ENCODE measurements around the gene KRTAP10-11. TPM values are rescaled to one million over a fixed set of nuclear protein-coding genes. Genes with fewer than 3 reads are reported as not detected.

Gene KRTAP10-11
- polyA plus RNA-seq, 3 donors: not detected

DNA sequence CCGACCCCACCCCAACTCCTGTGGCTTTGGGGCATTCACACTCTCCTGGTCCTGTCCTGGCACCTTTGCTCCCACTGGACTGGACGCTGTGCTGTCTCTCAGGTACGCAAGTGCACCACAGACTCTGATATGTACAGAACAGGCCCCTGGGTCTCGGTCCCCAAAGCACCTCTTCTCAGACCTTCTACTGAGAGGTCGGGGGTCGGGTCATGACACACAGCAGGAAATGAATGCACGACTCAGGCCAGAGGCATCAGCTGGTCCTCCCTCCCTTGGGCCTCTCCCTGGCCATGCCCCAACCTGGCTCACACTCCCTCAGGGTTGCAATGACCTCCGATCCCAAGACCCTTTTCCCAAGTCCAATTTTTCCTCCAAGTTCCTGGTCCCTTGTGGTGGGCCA lies 49.0 kb downstream of the KRTAP10-11 start:
- no peak for DNase-seq

DNA sequence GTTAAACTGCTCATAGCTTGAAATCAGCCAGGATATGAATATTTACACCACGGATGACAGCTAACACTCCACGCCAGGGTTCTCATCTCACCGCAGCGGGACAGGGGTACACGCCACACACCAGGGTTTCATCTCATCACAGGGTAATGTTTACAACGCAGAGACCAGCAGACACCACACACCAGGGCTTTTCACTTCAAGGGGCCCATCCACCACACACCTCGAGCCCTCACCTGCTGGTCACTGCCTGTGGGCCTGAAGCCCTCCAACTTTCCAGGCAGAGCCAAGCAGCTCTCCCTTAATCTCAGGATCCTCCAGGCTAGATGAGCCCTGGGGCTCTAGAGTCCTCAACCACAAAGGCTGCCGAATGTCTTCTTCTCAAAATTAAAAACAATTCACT lies 49.4 kb downstream of the KRTAP10-11 start:
- DNase-seq: no peak

- DNase-seq: no peak
These were observed 50.4 kb downstream of the KRTAP10-11 start for GRCh38 chr21:44696572-44696971.

Other genes with a start within 250 kb of the KRTAP10-11 start
- gene LRRC3, start 190.9 kb upstream of the KRTAP10-11 start, polyA plus RNA-seq (ENCODE audit: insufficient read length in 3 of 3): 1 to 10 TPM; 4.6 to 5.6 (median 5.2) TPM
- gene KRTAP10-1, start 106.2 kb upstream of the KRTAP10-11 start, polyA plus RNA-seq (ENCODE audit: insufficient read length in 3 of 3): not detected
- gene KRTAP10-2, start 94.9 kb upstream of the KRTAP10-11 start, polyA plus RNA-seq (ENCODE audit: insufficient read length in 3 of 3): not detected
- gene KRTAP10-3, start 87.6 kb upstream of the KRTAP10-11 start, polyA plus RNA-seq (ENCODE audit: insufficient read length in 3 of 3): not detected
- gene KRTAP10-4, start 72.7 kb upstream of the KRTAP10-11 start, polyA plus RNA-seq (ENCODE audit: insufficient read length in 3 of 3): not detected
- gene KRTAP10-5, start 65.8 kb upstream of the KRTAP10-11 start, polyA plus RNA-seq (ENCODE audit: insufficient read length in 3 of 3): not detected
- not detected for gene KRTAP10-6, start 53.9 kb upstream of the KRTAP10-11 start, polyA plus RNA-seq (ENCODE audit: insufficient read length in 3 of 3)
- gene KRTAP10-7, start 45.8 kb upstream of the KRTAP10-11 start, polyA plus RNA-seq (ENCODE audit: insufficient read length in 3 of 3): not detected
- not detected for gene KRTAP10-8, start 34.3 kb upstream of the KRTAP10-11 start, polyA plus RNA-seq (ENCODE audit: insufficient read length in 3 of 3)
- not detected for gene KRTAP10-9, start 19.3 kb upstream of the KRTAP10-11 start, polyA plus RNA-seq (ENCODE audit: insufficient read length in 3 of 3)
- gene KRTAP10-10, start 9.1 kb upstream of the KRTAP10-11 start, polyA plus RNA-seq (ENCODE audit: insufficient read length in 3 of 3): not detected
- gene KRTAP12-4, start 8.2 kb downstream of the KRTAP10-11 start, polyA plus RNA-seq (ENCODE audit: insufficient read length in 3 of 3): not detected
- gene KRTAP12-3, start 11.5 kb downstream of the KRTAP10-11 start, polyA plus RNA-seq (ENCODE audit: insufficient read length in 3 of 3): not detected
- not detected for gene KRTAP12-2, start 20.5 kb downstream of the KRTAP10-11 start, polyA plus RNA-seq (ENCODE audit: insufficient read length in 3 of 3)
- gene KRTAP12-1, start 35.7 kb downstream of the KRTAP10-11 start, polyA plus RNA-seq (ENCODE audit: insufficient read length in 3 of 3): not detected
- not detected for gene KRTAP10-12, start 50.8 kb downstream of the KRTAP10-11 start, polyA plus RNA-seq (ENCODE audit: insufficient read length in 3 of 3)
- gene TSPEAR, start 65.2 kb downstream of the KRTAP10-11 start, polyA plus RNA-seq (ENCODE audit: insufficient read length in 3 of 3): 1 to 10 TPM in 2 of 3 donors, under 1 TPM in 1; 0.95 to 1.1 (median 1.0) TPM
- gene UBE2G2, start 155.4 kb downstream of the KRTAP10-11 start, polyA plus RNA-seq (ENCODE audit: insufficient read length in 3 of 3): 100 to 1,000 TPM in 2 of 3 donors, 10 to 100 TPM in 1; 63.5 to 144 (median 125) TPM
- 100 to 1,000 TPM; 101 to 116 (median 106) TPM for gene SUMO3, start 171.6 kb downstream of the KRTAP10-11 start, polyA plus RNA-seq (ENCODE audit: insufficient read length in 3 of 3)
- gene PTTG1IP, start 227.3 kb downstream of the KRTAP10-11 start, polyA plus RNA-seq (ENCODE audit: insufficient read length in 3 of 3): 100 to 1,000 TPM; 279 to 290 (median 279) TPM